PFSK-1 (cell line): ENCODE measurements around the gene FOXO6.

ENCODE experiments used
- POLR2AphosphoS5 ChIP-seq: IDR thresholded peaks from 2 replicates; pipeline ENCODE4 v1.6.1; 2012; ENCODE audit warnings: low read depth, mild to moderate bottlenecking, control low read depth, low read length, moderate library complexity
- TF ChIP-seq, protein P1 (sequence below), 2 experiments: IDR thresholded peaks; 2 replicates each; pipeline versions ENCODE4 v1.6.1 to v1.8.0; 2011 to 2012; ENCODE audit warnings: low read depth in 2 of 2, low read length in 2 of 2, control low read depth in 1 of 2, inconsistent platforms in 1 of 2, mild to moderate bottlenecking in 1 of 2, moderate library complexity in 1 of 2; ENCODE audit not compliant: insufficient read depth in 1 of 2

DNA sequence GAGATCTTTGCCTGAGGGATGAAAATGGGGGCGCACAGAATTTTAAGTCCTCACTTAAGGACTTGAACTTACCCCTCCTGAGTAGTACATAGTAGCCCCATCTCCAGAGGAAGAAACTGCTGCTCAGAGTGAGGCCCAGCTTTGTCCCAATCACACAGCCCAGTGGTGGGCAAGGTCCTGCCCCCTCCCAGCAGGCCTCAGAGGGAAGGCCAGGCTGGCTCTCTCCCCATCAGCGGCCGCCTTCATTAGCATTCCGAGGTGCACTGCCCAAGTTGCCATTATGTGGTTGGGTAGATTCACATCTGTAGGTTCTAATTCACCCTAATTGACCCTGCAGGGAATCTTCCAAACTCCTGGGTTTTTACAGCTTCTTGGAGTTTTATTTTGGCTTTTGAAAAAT, 59.1 kb downstream of the FOXO6 start:
- TF ChIP-seq, protein P1, sequence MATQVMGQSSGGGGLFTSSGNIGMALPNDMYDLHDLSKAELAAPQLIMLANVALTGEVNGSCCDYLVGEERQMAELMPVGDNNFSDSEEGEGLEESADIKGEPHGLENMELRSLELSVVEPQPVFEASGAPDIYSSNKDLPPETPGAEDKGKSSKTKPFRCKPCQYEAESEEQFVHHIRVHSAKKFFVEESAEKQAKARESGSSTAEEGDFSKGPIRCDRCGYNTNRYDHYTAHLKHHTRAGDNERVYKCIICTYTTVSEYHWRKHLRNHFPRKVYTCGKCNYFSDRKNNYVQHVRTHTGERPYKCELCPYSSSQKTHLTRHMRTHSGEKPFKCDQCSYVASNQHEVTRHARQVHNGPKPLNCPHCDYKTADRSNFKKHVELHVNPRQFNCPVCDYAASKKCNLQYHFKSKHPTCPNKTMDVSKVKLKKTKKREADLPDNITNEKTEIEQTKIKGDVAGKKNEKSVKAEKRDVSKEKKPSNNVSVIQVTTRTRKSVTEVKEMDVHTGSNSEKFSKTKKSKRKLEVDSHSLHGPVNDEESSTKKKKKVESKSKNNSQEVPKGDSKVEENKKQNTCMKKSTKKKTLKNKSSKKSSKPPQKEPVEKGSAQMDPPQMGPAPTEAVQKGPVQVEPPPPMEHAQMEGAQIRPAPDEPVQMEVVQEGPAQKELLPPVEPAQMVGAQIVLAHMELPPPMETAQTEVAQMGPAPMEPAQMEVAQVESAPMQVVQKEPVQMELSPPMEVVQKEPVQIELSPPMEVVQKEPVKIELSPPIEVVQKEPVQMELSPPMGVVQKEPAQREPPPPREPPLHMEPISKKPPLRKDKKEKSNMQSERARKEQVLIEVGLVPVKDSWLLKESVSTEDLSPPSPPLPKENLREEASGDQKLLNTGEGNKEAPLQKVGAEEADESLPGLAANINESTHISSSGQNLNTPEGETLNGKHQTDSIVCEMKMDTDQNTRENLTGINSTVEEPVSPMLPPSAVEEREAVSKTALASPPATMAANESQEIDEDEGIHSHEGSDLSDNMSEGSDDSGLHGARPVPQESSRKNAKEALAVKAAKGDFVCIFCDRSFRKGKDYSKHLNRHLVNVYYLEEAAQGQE (IDR thresholded peaks at IDR 0.05; ENCODE audit: insufficient read depth in 1 of 2, low read depth in 2 of 2, low read length in 2 of 2) = no peak
- no peak for TF ChIP-seq POLR2AphosphoS5
